Lower leg skin (tissue), 3 donors: Measurements from ENCODE around the gene SIL1.

Source experiments
- POLR2A ChIP-seq, 2 donors: fragments of 450-650 bp; IDR thresholded peaks; one replicate each; pipeline ENCODE4 v1.6.1; 2016 to 2017; ENCODE audit warnings: antibody characterized with exemption in 2 of 2, mild to moderate bottlenecking in 1 of 2, moderate library complexity in 1 of 2
- TF ChIP-seq, protein P1 (sequence below), 3 donors: fragments of 450-650 bp; IDR thresholded peaks; one replicate each; pipeline ENCODE4 v1.5.1; 2016; ENCODE audit warnings: antibody characterized with exemption in 3 of 3, mild to moderate bottlenecking in 3 of 3, moderate library complexity in 2 of 3

- TF ChIP-seq, protein P1, sequence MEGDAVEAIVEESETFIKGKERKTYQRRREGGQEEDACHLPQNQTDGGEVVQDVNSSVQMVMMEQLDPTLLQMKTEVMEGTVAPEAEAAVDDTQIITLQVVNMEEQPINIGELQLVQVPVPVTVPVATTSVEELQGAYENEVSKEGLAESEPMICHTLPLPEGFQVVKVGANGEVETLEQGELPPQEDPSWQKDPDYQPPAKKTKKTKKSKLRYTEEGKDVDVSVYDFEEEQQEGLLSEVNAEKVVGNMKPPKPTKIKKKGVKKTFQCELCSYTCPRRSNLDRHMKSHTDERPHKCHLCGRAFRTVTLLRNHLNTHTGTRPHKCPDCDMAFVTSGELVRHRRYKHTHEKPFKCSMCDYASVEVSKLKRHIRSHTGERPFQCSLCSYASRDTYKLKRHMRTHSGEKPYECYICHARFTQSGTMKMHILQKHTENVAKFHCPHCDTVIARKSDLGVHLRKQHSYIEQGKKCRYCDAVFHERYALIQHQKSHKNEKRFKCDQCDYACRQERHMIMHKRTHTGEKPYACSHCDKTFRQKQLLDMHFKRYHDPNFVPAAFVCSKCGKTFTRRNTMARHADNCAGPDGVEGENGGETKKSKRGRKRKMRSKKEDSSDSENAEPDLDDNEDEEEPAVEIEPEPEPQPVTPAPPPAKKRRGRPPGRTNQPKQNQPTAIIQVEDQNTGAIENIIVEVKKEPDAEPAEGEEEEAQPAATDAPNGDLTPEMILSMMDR (IDR thresholded peaks at IDR 0.05) = no peak
- TF ChIP-seq POLR2A (IDR thresholded peaks at IDR 0.05) = no peak
Measured at GRCh38 chr5:138961221-138961620, 236.9 kb downstream of the SIL1 start.
